ENCODE measurements around the gene TASP1. TPM values are rescaled to one million over a fixed set of nuclear protein-coding genes. Genes with fewer than 3 reads are reported as not detected.
"Not testable (repeated sequence)": the region's sequence is repeated elsewhere in the genome, so short reads cannot be mapped to it uniquely, and the experiment has no call there.

TASP1 gene
- total RNA-seq, 1 donor from 2014 or later: 15.9 TPM

GRCh38 chr20:13661070-13661685, 22.4 kb upstream of the TASP1 start:
- no peak for TF ChIP-seq CTCF (IDR thresholded peaks at IDR 0.05; ENCODE audit: unreplicated experiment)
- Mint-ChIP-seq H3K27ac (ENCODE audit: unreplicated experiment) (no peak overlapping the region), H3K27me3 (ENCODE audit: unreplicated experiment) (peaks cover 1% of the 10 kb centered on the region), H3K36me3 (ENCODE audit: low read depth, unreplicated experiment) (no peaks in the 10 kb centered on the region), H3K4me1 (ENCODE audit: unreplicated experiment) (no peaks in the 10 kb centered on the region), H3K4me3 (ENCODE audit: unreplicated experiment) (no peak overlapping the region), H3K9me3 (ENCODE audit: unreplicated experiment) (no peaks in the 10 kb centered on the region)
- DNase-seq (ENCODE audit: low spot score): no peak

GRCh38 chr20:13659288-13659687, 20.6 kb upstream of the TASP1 start:
- Mint-ChIP-seq H3K36me3 (ENCODE audit: low read depth, unreplicated experiment) (no peaks in the 10 kb centered on the region), H3K27me3 (ENCODE audit: unreplicated experiment) (peaks cover 1% of the 10 kb centered on the region), H3K4me3 (ENCODE audit: unreplicated experiment) (no peak overlapping the region)

GRCh38 chr20:13658060-13658459, 19.3 kb upstream of the TASP1 start:
- H3K27ac Mint-ChIP-seq (ENCODE audit: unreplicated experiment); H3K4me3 Mint-ChIP-seq (ENCODE audit: unreplicated experiment); H3K4me1 Mint-ChIP-seq (ENCODE audit: unreplicated experiment); H3K27me3 Mint-ChIP-seq (ENCODE audit: unreplicated experiment); H3K36me3 Mint-ChIP-seq (ENCODE audit: low read depth, unreplicated experiment); DNase-seq (ENCODE audit: low spot score); H3K9me3 Mint-ChIP-seq (ENCODE audit: unreplicated experiment): not testable (repeated sequence)

More at GRCh38 chr20:13659288-13659687, 20.6 kb upstream of the TASP1 start:
- Mint-ChIP-seq H3K4me1 (ENCODE audit: unreplicated experiment) (no peaks in the 10 kb centered on the region), H3K27ac (ENCODE audit: unreplicated experiment) (no peak overlapping the region), H3K9me3 (ENCODE audit: unreplicated experiment) (no peaks in the 10 kb centered on the region)
- TF ChIP-seq CTCF (IDR thresholded peaks at IDR 0.05; ENCODE audit: unreplicated experiment): no peak
- DNase-seq (ENCODE audit: low spot score): no peak

GRCh38 chr20:13656721-13657368, 18.1 kb upstream of the TASP1 start:
- H3K27me3 Mint-ChIP-seq (ENCODE audit: unreplicated experiment): no peaks in the 10 kb centered on the region
- no peaks in the 10 kb centered on the region for H3K9me3 Mint-ChIP-seq (ENCODE audit: unreplicated experiment)
- TF ChIP-seq CTCF (IDR thresholded peaks at IDR 0.05; ENCODE audit: unreplicated experiment): no peak
- H3K4me1 Mint-ChIP-seq (ENCODE audit: unreplicated experiment): no peaks in the 10 kb centered on the region
- no peak overlapping the region for H3K4me3 Mint-ChIP-seq (ENCODE audit: unreplicated experiment)
- H3K36me3 Mint-ChIP-seq (ENCODE audit: low read depth, unreplicated experiment): no peaks in the 10 kb centered on the region
- no peak for DNase-seq (ENCODE audit: low spot score)
- H3K27ac Mint-ChIP-seq (ENCODE audit: unreplicated experiment): no peak overlapping the region

- H3K9me3 Mint-ChIP-seq (ENCODE audit: unreplicated experiment): no peaks in the 10 kb centered on the region
- no peak for TF ChIP-seq CTCF (IDR thresholded peaks at IDR 0.05; ENCODE audit: unreplicated experiment)
- no peaks in the 10 kb centered on the region for H3K36me3 Mint-ChIP-seq (ENCODE audit: low read depth, unreplicated experiment)
- no peaks in the 10 kb centered on the region for H3K4me1 Mint-ChIP-seq (ENCODE audit: unreplicated experiment)
- DNase-seq (ENCODE audit: low spot score): no peak
- no peak overlapping the region for H3K4me3 Mint-ChIP-seq (ENCODE audit: unreplicated experiment)
- H3K27me3 Mint-ChIP-seq (ENCODE audit: unreplicated experiment): no peaks in the 10 kb centered on the region
- no peak overlapping the region for H3K27ac Mint-ChIP-seq (ENCODE audit: unreplicated experiment)
Observed at GRCh38 chr20:13654463-13655023, 15.8 kb upstream of the TASP1 start.
